Measurements from ENCODE around the gene TSN.
"Not testable (repeated sequence)": the region's sequence is repeated elsewhere in the genome, so short reads cannot be mapped to it uniquely, and the experiment has no call there.

The TSN gene

GRCh38 chr2:121815216-121815615 lies 59.8 kb downstream of the TSN start:
- H3K27me3 ChIP-seq (ENCODE audit: insufficient read depth, poor library complexity, severe bottlenecking) = no peaks in the 10 kb centered on the region
- H3K4me3 ChIP-seq (replicated peaks; ENCODE audit: insufficient read depth, low read length) = no peak overlapping the region
- no peak for DNase-seq (ENCODE audit: low read depth in 1 of 2, low spot score in 1 of 2)
- H3K27ac ChIP-seq (replicated peaks) = no peak overlapping the region; the same call in 1 of the 2 replicates
- TF ChIP-seq SPI1 (IDR thresholded peaks at IDR 0.05; ENCODE audit: borderline replicate concordance, low read depth) (no peak), POLR2AphosphoS5 (IDR thresholded peaks at IDR 0.05; ENCODE audit: low read depth) (no peak), REST (IDR thresholded peaks at IDR 0.05; ENCODE audit: insufficient replicate concordance, low read depth) (no peak), CTCF (IDR thresholded peaks at IDR 0.05; ENCODE audit: insufficient read depth, low read length) (no peak), GABPA (IDR thresholded peaks at IDR 0.05; ENCODE audit: low read depth) (no peak)

GRCh38 chr2:121816797-121817196 lies 61.3 kb downstream of the TSN start:
- Histone ChIP-seq H3K27me3 (ENCODE audit: insufficient read depth, poor library complexity, severe bottlenecking) (no peaks in the 10 kb centered on the region), H3K4me3 (replicated peaks; ENCODE audit: insufficient read depth, low read length) (no peak overlapping the region), H3K27ac (replicated peaks) (no peak overlapping the region)
- TF ChIP-seq GABPA (IDR thresholded peaks at IDR 0.05; ENCODE audit: low read depth) (no peak), POLR2AphosphoS5 (IDR thresholded peaks at IDR 0.05; ENCODE audit: low read depth) (no peak), REST (IDR thresholded peaks at IDR 0.05; ENCODE audit: insufficient replicate concordance, low read depth) (no peak), SPI1 (IDR thresholded peaks at IDR 0.05; ENCODE audit: borderline replicate concordance, low read depth) (no peak), CTCF (IDR thresholded peaks at IDR 0.05; ENCODE audit: insufficient read depth, low read length) (no peak)
- no peak for DNase-seq (ENCODE audit: low read depth in 1 of 2, low spot score in 1 of 2)

- H3K27me3 ChIP-seq (ENCODE audit: insufficient read depth, poor library complexity, severe bottlenecking); H3K27ac ChIP-seq (replicated peaks); H3K4me3 ChIP-seq (replicated peaks; ENCODE audit: insufficient read depth, low read length); DNase-seq (ENCODE audit: low read depth in 1 of 2, low spot score in 1 of 2): not testable (repeated sequence)
- TF ChIP-seq SPI1 (IDR thresholded peaks at IDR 0.05; ENCODE audit: borderline replicate concordance, low read depth) (peak; percentile 56; the same call in 1 of the 2 replicates), REST (IDR thresholded peaks at IDR 0.05; ENCODE audit: insufficient replicate concordance, low read depth) (peak; percentile 85)
Observed at GRCh38 chr2:121817304-121817703, 61.9 kb downstream of the TSN start.
